Esophagus muscularis mucosa (tissue), 4 donors: ENCODE data around the gene CREBRF. TPM values are rescaled to one million over a fixed set of nuclear protein-coding genes. Genes with fewer than 3 reads are reported as not detected.

Experiments used
- DNase-seq: peaks from one replicate; pipeline ENCODE4 v3.0.0-alpha.2; 2017; ENCODE audit errors: extremely low spot score
- H3K27ac ChIP-seq, 4 donors: fragments of 200-600 bp; sonication (generic); replicated peaks in 1 of 4; 1 replicate in 3 of 4; 2 replicates in 1 of 4; pipeline ENCODE4 v1.5.1; 2016 to 2019; ENCODE audit warnings: mild to moderate bottlenecking in 1 of 4
- H3K27me3 ChIP-seq, 4 donors: fragments of 200-600 bp; sonication (generic); one replicate each; pipeline versions ENCODE4 v1.5.1 to v1.6.0; 2016 to 2019
- H3K36me3 ChIP-seq, 4 donors: fragments of 200-600 bp; sonication (generic); one replicate each; pipeline ENCODE4 v1.5.1; 2016 to 2019
- H3K4me1 ChIP-seq, 4 donors: fragments of 200-600 bp; sonication (generic); one replicate each; pipeline ENCODE4 v1.5.1; 2016 to 2019
- H3K4me3 ChIP-seq, 4 donors: fragments of 200-600 bp; sonication (generic); 1 replicate in 2 of 4; 2 replicates in 2 of 4; pipeline ENCODE4 v1.5.1; 2016 to 2019; ENCODE audit warnings: mild to moderate bottlenecking in 4 of 4, moderate library complexity in 1 of 4
- H3K9me3 ChIP-seq, 4 donors: fragments of 200-600 bp; sonication (generic); 1 replicate in 3 of 4; 2 replicates in 1 of 4; pipeline ENCODE4 v1.5.1; 2016 to 2019
- CTCF ChIP-seq, 3 experiments: fragments of 200-600 bp in 2 of 3; fragments of 450-650 bp in 1 of 3; sonication (generic) in 2 of 3; IDR thresholded peaks; one replicate each; pipeline ENCODE4 v1.5.1; 2017 to 2019; ENCODE audit warnings: antibody characterized with exemption in 3 of 3, mild to moderate bottlenecking in 2 of 3, moderate library complexity in 1 of 3
- EP300 ChIP-seq: sonication (generic); formaldehyde crosslinking; IDR thresholded peaks from one replicate; pipeline ENCODE4 v1.6.1; 2017; ENCODE audit warnings: antibody characterized with exemption
- POLR2A ChIP-seq: fragments of 450-650 bp; IDR thresholded peaks from one replicate; pipeline ENCODE4 v1.6.1; 2017; ENCODE audit warnings: antibody characterized with exemption, moderate library complexity, mild to moderate bottlenecking, low read depth
- POLR2AphosphoS5 ChIP-seq, 2 donors: sonication (generic); formaldehyde crosslinking; IDR thresholded peaks; one replicate each; pipeline ENCODE4 v1.6.1; 2017; ENCODE audit warnings: antibody characterized with exemption in 2 of 2
- WGBS: methylation state at CpG from one replicate; pipeline ENCODE4 v1.1.5; 2018; 5-methylcytosine and 5-hydroxymethylcytosine counted together
- intact Hi-C: fragments of 100-400 bp; cut with DNase I; formaldehyde crosslinking; loops from one replicate; pipeline ENCODE4 v1.15.1; 2023
- total RNA-seq, 4 donors: library from RNA; depleted of rRNA; stranded (reverse); fragments of >200 nt; gene quantifications; one replicate each; pipeline versions ENCODE4 v1.1.0 to v1.2.1, GENCODE V29; 2016

Gene CREBRF
- total RNA-seq, 4 donors from 2014 or later, result 37.8 to 76.5 (median 46.3) TPM

- no peak overlapping the region for H3K4me3 ChIP-seq
- intact Hi-C loops, result no loop called here
- H3K27me3 ChIP-seq, result no peaks in the 10 kb centered on the region
- H3K9me3 ChIP-seq, result no peaks in the 10 kb centered on the region
- WGBS, result 89% methylated on average over 1 of the region's 1 CpG
- peaks cover 0 to 11% (median 10%) of the 10 kb centered on the region in 4 donors for H3K36me3 ChIP-seq
- H3K27ac ChIP-seq, result no peak overlapping the region
- DNase-seq, result no peak
- peaks cover 10 to 36% (median 27%) of the 10 kb centered on the region in 4 donors for H3K4me1 ChIP-seq
- TF ChIP-seq POLR2A (no peak), EP300 (no peak), POLR2AphosphoS5 (IDR thresholded peaks at IDR 0.05) (no peak), CTCF (IDR thresholded peaks at IDR 0.05) (no peak)
These were observed 43.3 kb downstream of the CREBRF start for GRCh38 chr5:173099461-173099860.

GRCh38 chr5:173101245-173101644 lies 45.1 kb downstream of the CREBRF start:
- WGBS, result 97% methylated on average over 2 of the region's 2 CpGs
- intact Hi-C loops, result no loop called here
- H3K4me1 ChIP-seq, result peaks cover 10 to 39% (median 25%) of the 10 kb centered on the region in 4 donors
- no peak for DNase-seq
- H3K9me3 ChIP-seq, result no peaks in the 10 kb centered on the region
- peaks cover 0 to 11% (median 10%) of the 10 kb centered on the region in 4 donors for H3K36me3 ChIP-seq
- TF ChIP-seq POLR2A, result no peak
- no peak for TF ChIP-seq POLR2AphosphoS5 (IDR thresholded peaks at IDR 0.05)
- TF ChIP-seq CTCF (IDR thresholded peaks at IDR 0.05), result no peak
- TF ChIP-seq EP300, result no peak
- H3K27me3 ChIP-seq, result no peaks in the 10 kb centered on the region
- H3K27ac ChIP-seq, result no peak overlapping the region
- no peak overlapping the region for H3K4me3 ChIP-seq

- intact Hi-C loops, result no loop called here
These were observed 47.3 kb downstream of the CREBRF start for GRCh38 chr5:173103411-173103810.

DNA sequence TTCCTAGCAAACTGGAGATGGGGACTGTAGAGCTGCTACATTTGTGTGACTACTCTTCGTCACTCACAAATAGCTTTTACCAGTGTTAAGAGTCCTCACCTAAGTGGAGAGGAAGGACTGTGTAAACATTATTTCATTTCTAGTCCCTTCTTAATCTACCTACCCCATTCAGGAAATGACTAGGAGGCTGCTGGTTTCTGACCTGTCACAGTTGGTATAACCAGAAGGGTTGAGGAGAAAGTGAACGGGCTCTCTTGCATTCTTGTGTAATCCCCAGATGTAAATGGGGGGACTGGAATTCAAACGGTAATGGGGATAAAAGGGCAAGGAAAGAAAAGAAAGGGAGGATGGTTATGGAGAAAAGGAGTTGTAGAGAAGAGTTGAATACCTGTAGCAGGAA lies 52.8 kb downstream of the CREBRF start:
- H3K36me3 ChIP-seq, result peaks cover 35 to 56% (median 44%) of the 10 kb centered on the region in 4 donors
- DNase-seq, result no peak
- H3K4me3 ChIP-seq, result no peak overlapping the region
- peaks cover 0 to 16% (median 4%) of the 10 kb centered on the region in 4 donors for H3K4me1 ChIP-seq
- H3K27ac ChIP-seq, result no peak overlapping the region
- no peaks in the 10 kb centered on the region for H3K9me3 ChIP-seq
- TF ChIP-seq CTCF (IDR thresholded peaks at IDR 0.05), result no peak
- no peak for TF ChIP-seq EP300
- no peak for TF ChIP-seq POLR2AphosphoS5 (IDR thresholded peaks at IDR 0.05)
- TF ChIP-seq POLR2A, result no peak
- WGBS, result 64% methylated on average over 3 of the region's 3 CpGs
- no peaks in the 10 kb centered on the region for H3K27me3 ChIP-seq
- intact Hi-C loops, result no loop called here

More at GRCh38 chr5:173103411-173103810, 47.3 kb downstream of the CREBRF start:
- 61% methylated on average over 1 of the region's 1 CpG for WGBS
- Histone ChIP-seq H3K4me1 (peaks cover 0 to 33% (median 14%) of the 10 kb centered on the region in 4 donors), H3K9me3 (no peaks in the 10 kb centered on the region), H3K27ac (no peak overlapping the region), H3K4me3 (no peak overlapping the region), H3K27me3 (no peaks in the 10 kb centered on the region), H3K36me3 (peaks cover 0 to 13% (median 10%) of the 10 kb centered on the region in 4 donors)
- no peak for TF ChIP-seq EP300
- TF ChIP-seq POLR2A, result no peak
- TF ChIP-seq CTCF (IDR thresholded peaks at IDR 0.05), result no peak
- TF ChIP-seq POLR2AphosphoS5 (IDR thresholded peaks at IDR 0.05), result no peak
- DNase-seq, result no peak

DNA sequence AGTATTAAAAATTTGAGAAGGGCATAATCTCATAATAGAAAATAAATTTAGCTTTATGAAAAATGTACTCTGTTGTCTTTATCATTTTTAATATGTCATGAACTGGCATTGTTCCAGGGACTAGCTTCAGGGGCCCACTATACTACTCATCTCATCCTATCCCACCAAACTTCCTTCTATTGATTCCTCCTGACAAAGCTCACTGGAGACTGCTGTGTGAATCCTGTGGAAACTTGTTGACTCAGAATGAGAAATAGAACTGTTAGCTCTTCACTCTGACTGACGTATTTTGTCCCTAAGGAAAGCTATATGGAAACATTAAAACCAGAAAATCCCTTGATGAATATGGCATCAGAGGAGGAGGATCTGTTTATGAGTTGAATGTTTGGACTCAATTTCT lies 58.4 kb downstream of the CREBRF start:
- peaks cover 29 to 91% (median 60%) of the 10 kb centered on the region in 4 donors for H3K36me3 ChIP-seq
- no peaks in the 10 kb centered on the region for H3K27me3 ChIP-seq
- intact Hi-C loops, result no loop called here
- 94% methylated on average over 1 of the region's 1 CpG for WGBS
- no peak overlapping the region for H3K27ac ChIP-seq
- DNase-seq, result no peak
- H3K4me1 ChIP-seq, result no peaks in the 10 kb centered on the region
- no peak overlapping the region for H3K4me3 ChIP-seq
- peaks cover 0 to 5% (median 1%) of the 10 kb centered on the region in 4 donors for H3K9me3 ChIP-seq
- TF ChIP-seq EP300 (no peak), CTCF (IDR thresholded peaks at IDR 0.05) (no peak), POLR2AphosphoS5 (IDR thresholded peaks at IDR 0.05) (no peak), POLR2A (no peak)
